GM19240 (cell line): ENCODE results near the gene ZYG11B.
"Not testable (repeated sequence)": the region's sequence is repeated elsewhere in the genome, so short reads cannot be mapped to it uniquely, and the experiment has no call there.

Source experiments
- DNase-seq: peaks from one replicate; pipeline ENCODE4 v3.0.0; 2011; ENCODE audit warnings: low spot score; ENCODE audit not compliant: insufficient read length

The ZYG11B gene

GRCh38 chr1:52706941-52707926 lies 19.0 kb upstream of the ZYG11B start:
- no peak for DNase-seq

DNA sequence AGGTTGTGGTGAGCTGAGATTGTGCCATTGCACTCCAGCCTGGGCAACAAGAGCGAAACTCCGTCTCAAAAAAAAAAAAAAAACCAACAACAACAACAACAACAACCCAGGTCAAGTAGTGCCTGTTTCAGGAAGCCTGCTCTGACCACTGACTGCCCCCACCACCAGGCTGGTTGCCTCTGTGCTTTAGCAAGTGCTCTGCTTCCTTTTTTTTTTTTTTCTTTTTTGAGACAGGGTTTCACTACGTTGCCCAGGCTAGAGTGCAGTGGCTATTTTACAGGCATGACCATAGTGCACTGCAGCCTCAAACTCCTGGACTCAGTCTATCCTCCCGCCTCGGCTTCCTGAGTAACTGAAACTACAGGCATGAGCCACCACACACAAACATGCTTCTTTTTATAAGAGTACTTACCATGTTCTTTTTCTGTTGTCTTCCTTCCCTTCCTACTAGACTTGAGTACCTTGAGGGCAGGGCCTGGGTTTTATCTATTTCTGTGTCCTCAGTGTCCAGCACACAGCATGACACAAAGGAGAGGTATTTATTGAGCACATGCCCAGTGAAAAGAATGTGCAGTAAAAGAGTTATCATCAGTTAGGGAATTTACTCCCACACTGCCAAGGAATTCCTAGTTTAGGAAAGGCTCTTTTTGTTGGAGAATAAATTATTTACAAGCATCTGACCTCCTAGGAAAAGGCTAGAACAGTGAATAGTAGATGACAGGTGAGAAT lies 18.2 kb upstream of the ZYG11B start:
- no peak for DNase-seq

- DNase-seq = no peak
Observed at GRCh38 chr1:52709016-52709415, 17.2 kb upstream of the ZYG11B start.

GRCh38 chr1:52713590-52713989 lies 12.7 kb upstream of the ZYG11B start:
- no peak for DNase-seq

- DNase-seq = not testable (repeated sequence)
Observed at GRCh38 chr1:52715296-52715695, 11.0 kb upstream of the ZYG11B start.

DNA sequence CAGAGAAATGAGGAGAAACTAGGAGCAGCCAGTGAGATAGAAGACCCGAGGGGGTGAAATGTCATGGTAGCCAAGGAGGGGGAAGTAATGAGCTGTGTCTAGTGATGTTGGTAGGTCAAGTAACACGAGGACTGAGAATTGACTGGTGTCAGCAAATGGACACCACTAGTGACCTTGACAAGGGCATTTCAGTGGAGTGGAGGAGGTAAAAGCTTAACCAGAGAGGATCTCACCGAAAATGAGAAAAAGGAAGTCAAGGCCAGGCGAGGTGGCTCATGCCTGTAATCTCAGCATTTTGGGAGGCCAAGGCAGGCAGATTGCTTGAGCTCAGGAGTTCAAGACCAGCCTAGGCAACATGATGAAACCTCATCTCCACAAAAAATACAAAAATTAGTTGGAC lies 3.0 kb upstream of the ZYG11B start:
- no peak for DNase-seq

DNA sequence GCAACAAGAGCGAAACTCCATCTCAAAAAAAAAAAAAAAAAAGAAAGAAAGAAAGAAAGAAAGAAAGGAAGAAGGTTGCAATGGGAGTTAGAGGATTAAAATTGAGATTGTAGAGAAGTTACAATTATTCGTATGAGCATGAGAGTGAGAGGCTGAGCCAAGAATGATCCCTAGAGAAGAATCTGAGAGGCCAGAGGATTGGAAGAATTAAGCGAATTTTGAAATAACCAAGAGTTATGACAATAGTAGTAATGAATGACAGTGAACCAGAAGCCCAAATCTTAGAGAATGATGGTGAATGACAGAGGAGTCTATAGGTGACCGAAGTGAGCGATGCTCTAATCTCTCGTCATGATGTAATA lies 369 bp upstream of the ZYG11B start:
- no peak for DNase-seq

DNA sequence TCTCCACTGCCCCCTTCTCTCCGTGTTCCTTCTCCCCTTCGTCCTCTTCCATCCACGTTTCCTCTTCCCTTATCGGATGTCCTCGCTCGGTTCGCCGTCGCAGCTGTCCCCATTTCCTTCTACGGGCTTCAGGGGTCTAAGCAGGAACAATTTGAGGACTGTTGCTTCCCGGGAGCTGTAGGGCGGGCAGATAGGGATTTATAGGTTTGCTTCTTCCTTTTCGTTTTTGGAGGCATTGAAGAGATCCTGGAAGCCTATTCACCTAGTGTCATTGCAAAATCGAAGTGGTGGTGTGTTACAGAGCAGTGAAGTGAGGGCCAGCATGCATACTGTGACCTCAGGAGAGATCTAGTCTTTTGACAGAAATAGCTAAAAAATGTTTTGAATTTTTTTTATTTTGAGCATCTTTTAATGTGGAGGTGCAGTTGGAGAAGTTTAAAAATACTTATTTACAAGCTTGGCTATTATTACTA lies 897 bp downstream of the ZYG11B start:
- no peak for DNase-seq

- DNase-seq = no peak
Observed at GRCh38 chr1:52727956-52728656, 1.9 kb downstream of the ZYG11B start.

- DNase-seq = no peak
Observed at GRCh38 chr1:52733368-52733767, 7.1 kb downstream of the ZYG11B start.

DNA sequence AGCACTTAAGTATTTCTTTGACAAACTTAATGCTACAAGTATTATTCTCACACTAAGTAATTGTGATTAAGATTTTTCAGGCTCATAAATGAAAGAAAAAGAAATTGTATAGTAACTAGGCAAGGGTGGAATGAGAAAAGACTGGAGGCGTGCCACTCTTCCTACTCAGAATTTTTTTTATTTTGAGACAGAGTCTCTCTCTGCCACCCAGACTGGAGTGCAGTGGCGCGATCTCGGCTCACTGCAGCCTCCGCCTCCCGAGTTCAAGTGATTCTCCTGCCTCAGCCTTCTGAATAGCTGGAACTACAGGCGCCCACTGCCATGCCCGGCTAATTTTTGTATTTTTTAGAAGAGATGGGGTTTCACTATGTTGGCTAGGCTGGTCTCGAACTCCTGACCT lies 9.1 kb downstream of the ZYG11B start:
- not testable (repeated sequence) for DNase-seq

DNA sequence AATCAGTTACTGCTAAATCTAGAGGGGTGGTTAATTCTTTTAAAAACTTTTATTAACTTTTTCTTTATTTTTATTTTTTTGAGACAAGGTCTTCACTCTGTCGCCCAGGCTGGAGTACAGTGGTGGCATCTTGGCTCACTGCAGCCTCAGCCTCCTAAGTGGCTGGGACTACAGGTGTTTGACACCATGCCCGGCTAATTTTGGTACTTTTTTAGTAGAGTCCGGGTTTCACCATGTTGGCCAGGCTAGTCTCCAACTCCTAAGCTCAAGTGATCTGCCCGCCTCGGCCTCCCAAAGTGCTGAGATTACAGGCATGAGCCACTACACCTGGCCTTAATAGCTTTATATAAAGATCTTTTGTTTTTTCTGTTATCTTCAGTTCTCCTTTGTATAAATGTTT lies 11.9 kb downstream of the ZYG11B start:
- DNase-seq = no peak

DNA sequence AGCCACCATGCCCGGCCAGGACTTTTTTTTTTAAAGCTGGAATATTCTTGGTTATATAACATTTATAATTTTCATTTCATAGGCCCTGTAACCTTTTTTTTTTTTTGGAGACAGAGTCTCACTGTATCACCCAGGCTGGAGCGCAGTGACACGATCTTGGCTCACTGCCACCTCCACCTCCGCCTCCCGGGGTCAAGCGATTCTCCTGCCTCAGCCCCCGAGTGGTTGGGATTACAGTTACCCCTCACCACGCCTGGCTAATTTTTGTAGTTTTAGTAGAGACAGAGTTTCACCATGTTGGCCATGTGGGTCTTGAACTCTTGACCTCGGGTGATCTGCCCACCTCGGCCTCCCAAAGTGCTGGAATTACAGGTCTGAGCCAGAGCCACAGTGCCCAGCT lies 12.6 kb downstream of the ZYG11B start:
- no peak for DNase-seq

DNA sequence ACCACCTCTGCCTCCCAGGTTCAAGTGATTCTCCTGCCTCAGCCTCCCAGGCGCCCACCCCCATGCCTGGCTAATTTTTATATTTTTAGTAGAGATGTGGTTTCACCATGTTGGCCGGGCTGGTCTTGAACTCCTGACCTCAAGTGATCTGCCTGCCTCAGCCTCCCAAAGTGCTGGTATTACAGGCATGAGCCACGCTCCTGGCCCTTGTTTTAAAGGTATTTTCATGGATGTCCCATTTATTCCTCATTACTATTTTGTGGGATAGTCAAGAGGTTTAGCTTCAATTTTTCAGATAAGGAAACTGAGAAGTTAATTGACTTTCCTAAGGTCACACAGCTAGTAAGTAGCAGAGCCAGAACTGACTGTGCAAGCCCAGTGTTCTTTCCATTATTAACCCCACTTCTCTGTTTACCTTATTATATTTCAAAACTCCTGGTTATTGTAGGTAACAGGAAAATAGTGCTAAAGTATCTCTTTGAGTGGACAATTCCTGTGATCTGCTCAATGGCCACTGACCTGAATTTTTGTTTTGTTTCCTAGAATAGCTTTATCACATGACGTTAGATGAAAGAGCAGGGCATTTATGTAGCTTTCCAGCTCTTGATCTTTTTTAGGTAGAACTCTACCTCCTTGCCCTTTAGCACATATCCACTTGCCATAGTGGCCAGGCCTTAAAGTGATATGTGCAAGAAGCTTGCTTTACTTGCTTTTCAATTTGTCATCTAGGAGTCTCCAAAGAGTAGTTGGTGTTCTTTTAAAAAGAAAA lies 13.6 kb downstream of the ZYG11B start:
- no peak for DNase-seq

GRCh38 chr1:52741259-52741658 lies 15.0 kb downstream of the ZYG11B start:
- no peak for DNase-seq

DNA sequence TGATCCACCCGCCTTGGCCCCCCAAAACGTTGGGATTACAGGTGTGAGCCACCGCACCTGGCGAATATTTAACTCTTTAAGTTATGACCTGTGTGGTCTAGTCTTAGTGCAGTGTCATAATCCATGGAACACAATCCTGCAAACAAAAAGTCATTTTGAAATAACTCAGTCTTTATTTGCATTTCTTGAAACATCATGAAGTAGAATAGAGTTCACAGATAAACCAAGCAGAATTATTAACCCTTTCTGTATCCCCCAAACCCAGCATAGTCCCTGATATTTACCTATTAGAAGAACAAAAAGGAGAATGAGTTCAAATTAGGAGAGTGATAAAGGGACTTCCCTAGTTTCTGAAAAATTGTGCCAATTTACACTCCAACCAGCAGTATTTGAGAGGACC lies 19.9 kb downstream of the ZYG11B start:
- no peak for DNase-seq

DNA sequence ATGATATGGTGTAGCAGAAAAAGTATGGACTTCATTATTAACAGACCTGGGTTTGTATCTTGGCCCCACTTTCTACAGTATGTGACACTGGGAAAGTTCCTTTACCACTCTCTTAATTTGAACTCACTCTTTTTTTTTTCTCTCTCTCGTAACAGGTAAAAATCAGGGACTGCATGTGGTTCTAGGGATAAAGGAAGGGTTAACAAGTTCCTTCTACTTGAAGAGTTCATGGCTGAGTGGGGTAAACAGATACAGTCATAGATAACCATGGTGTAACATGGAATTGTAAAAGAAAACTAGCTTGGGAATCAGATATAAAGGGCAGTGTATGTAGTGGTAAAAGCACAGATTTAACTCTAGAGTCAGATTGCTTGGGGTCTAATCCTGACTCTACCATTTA lies 21.2 kb downstream of the ZYG11B start:
- no peak for DNase-seq

- no peak for DNase-seq
Observed at GRCh38 chr1:52748119-52748518, 21.9 kb downstream of the ZYG11B start.

DNA sequence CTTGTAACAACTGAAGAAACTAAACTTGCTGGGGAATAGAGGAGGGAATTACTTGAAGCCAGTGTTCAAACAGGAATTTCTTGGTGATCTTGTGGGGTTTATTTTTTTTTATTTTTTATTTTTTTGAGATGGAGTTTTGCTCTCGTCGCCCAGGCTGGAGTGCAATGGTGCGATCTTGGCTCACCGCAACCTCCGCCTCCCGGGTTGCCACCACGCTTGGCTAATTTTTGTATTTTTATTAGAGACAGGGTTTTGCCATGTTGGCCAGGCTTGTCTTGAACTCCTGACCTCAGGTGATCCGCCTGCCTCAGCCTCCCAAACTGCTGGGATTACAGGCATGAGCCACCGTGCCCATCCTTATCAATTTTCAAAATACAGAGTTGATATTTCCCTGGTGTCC lies 23.2 kb downstream of the ZYG11B start:
- not testable (repeated sequence) for DNase-seq

DNA sequence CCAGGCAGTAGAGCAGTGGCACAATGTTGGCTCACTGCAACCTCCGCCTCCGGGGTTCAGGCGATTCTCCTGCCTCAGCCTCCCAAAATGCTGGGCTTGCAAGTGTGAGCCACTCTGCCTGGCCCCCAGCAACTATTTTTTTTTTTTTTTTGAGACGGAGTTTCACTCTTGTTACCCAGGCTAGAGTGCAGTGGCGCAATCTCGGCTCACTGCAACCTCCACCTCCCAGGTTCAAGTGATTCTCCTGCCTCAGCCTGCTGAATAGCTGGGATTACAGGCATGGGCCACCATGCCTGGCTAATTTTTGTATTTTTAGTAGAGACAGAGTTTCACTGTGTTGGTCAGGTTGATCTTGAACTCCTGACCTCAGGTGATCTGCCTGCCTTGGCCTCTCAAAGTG lies 23.9 kb downstream of the ZYG11B start:
- not testable (repeated sequence) for DNase-seq
